IMR-90 (cell line): ENCODE results near the gene BCL2L11. TPM values are rescaled to one million over a fixed set of nuclear protein-coding genes. Genes with fewer than 3 reads are reported as not detected.
A peak's percentile ranks its signal among the peaks of the same experiment; 100 is the strongest.

Source experiments
- ATAC-seq: fragments of 200-7000 bp; cut with Tn5 transposase; 2 replicates; pipeline ENCODE4 v1.9.1; 2020; ENCODE audit warnings: low read depth, mild to moderate bottlenecking, moderate library complexity
- BruUV-seq: library from RNA; stranded (reverse); fragments of 400-500 nt; replicated peaks from 2 replicates; lab custom pipeline; 2021; lab: Mats Ljungman, UMichigan
- CTCF ChIA-PET: fragments of 300-600 bp; formaldehyde crosslinking; extraction: SDS; loops from one replicate; lab custom pipeline; 2021; ENCODE audit warnings: antibody characterized with exemption; lab: Yijun Ruan, JAX
- POLR2A ChIA-PET: fragments of 300-600 bp; sonication (Branson Sonifier 250); formaldehyde crosslinking; loops from one replicate; lab custom pipeline; 2022; ENCODE audit warnings: antibody characterized with exemption; ENCODE audit not compliant: unreplicated experiment; lab: Charles Lee
- DNase-seq: peaks from one replicate; pipeline ENCODE4 v3.0.0; 2013
- H2AFZ ChIP-seq: replicated peaks from 2 replicates; pipeline ENCODE3; 2013; ENCODE audit warnings: low read length, mild to moderate bottlenecking; ENCODE audit not compliant: poor library complexity
- H2AK5ac ChIP-seq: 2 replicates; pipeline ENCODE4 v1.6.1; 2013; ENCODE audit warnings: low read depth, low read length, inconsistent platforms
- H2AK9ac ChIP-seq: replicated peaks from 2 replicates; pipeline ENCODE3; 2013; ENCODE audit warnings: mild to moderate bottlenecking, low read depth, low read length, moderate library complexity; ENCODE audit not compliant: poor library complexity
- H2BK120ac ChIP-seq: 2 replicates; pipeline ENCODE4 v1.6.1; 2013; ENCODE audit warnings: low read depth, low read length, inconsistent platforms
- H2BK15ac ChIP-seq: 3 replicates; pipeline ENCODE4 v1.6.1; 2013; ENCODE audit warnings: low read depth, low read length, inconsistent platforms
- H2BK20ac ChIP-seq: 2 replicates; pipeline ENCODE4 v1.6.1; 2013; ENCODE audit warnings: low read depth, mild to moderate bottlenecking, inconsistent platforms, low read length, moderate library complexity
- H2BK5ac ChIP-seq: 2 replicates; pipeline ENCODE4 v1.6.1; 2013; ENCODE audit warnings: mild to moderate bottlenecking, low read depth, low read length, inconsistent platforms; ENCODE audit not compliant: poor library complexity, severe bottlenecking
- H3K14ac ChIP-seq: replicated peaks from 2 replicates; pipeline ENCODE4 v1.6.1; 2013; ENCODE audit warnings: low read depth, low read length, inconsistent platforms
- H3K18ac ChIP-seq: 2 replicates; pipeline ENCODE4 v1.6.1; 2013; ENCODE audit warnings: low read depth, low read length, control low read depth
- H3K23ac ChIP-seq: 2 replicates; pipeline ENCODE4 v1.6.1; 2013; ENCODE audit warnings: low read depth, low read length, inconsistent platforms
- H3K27ac ChIP-seq: 2 replicates; pipeline ENCODE4 v1.5.1; 2013; ENCODE audit warnings: mild to moderate bottlenecking, control low read depth, low read length; ENCODE audit not compliant: insufficient read depth
- H3K27me3 ChIP-seq: 2 replicates; pipeline ENCODE4 v1.6.1; 2013; ENCODE audit warnings: low read length; ENCODE audit not compliant: control insufficient read depth, insufficient read depth
- H3K36me3 ChIP-seq: 2 replicates; pipeline ENCODE4 v1.6.1; 2013; ENCODE audit warnings: low read length, mixed read lengths; ENCODE audit not compliant: control insufficient read depth, insufficient read depth
- H3K4ac ChIP-seq: 2 replicates; pipeline ENCODE4 v1.6.1; 2013; ENCODE audit warnings: low read depth, low read length, inconsistent platforms
- H3K4me1 ChIP-seq: 2 replicates; pipeline ENCODE4 v1.6.1; 2013; ENCODE audit warnings: low read length, mixed read lengths; ENCODE audit not compliant: control insufficient read depth, insufficient read depth
- H3K4me2 ChIP-seq: 2 replicates; pipeline ENCODE4 v1.6.1; 2013; ENCODE audit warnings: low read depth, mild to moderate bottlenecking, control low read depth, low read length, moderate library complexity
- H3K4me3 ChIP-seq: 2 replicates; pipeline ENCODE4 v1.5.1; 2013; ENCODE audit warnings: low read depth, mild to moderate bottlenecking, control low read depth, low read length, moderate library complexity; ENCODE audit not compliant: insufficient read depth
- H3K56ac ChIP-seq: 2 replicates; pipeline ENCODE4 v1.6.1; 2013; ENCODE audit warnings: low read length, inconsistent platforms; ENCODE audit not compliant: insufficient read depth; ENCODE audit errors: extremely low read depth
- H3K79me1 ChIP-seq, 2 experiments: 2 replicates each; pipeline ENCODE4 v1.6.1; 2013; ENCODE audit warnings: low read length in 2 of 2, inconsistent platforms in 1 of 2, low read depth in 1 of 2
- H3K9ac ChIP-seq: 2 replicates; pipeline ENCODE4 v1.6.1; 2013; ENCODE audit warnings: low read depth, low read length, control low read depth
- H3K9me1 ChIP-seq: 2 replicates; pipeline ENCODE4 v1.6.1; 2013; ENCODE audit warnings: low read length, inconsistent platforms; ENCODE audit not compliant: insufficient read depth
- H3K9me3 ChIP-seq: 2 replicates; pipeline ENCODE4 v1.6.1; 2013; ENCODE audit warnings: low read length; ENCODE audit not compliant: control insufficient read depth, insufficient read depth
- H4K20me1 ChIP-seq: 2 replicates; pipeline ENCODE4 v1.6.1; 2013; ENCODE audit warnings: low read length, inconsistent platforms; ENCODE audit not compliant: insufficient read depth
- H4K5ac ChIP-seq: 2 replicates; pipeline ENCODE4 v1.6.1; 2013; ENCODE audit warnings: mild to moderate bottlenecking, low read depth, low read length, control low read depth
- H4K8ac ChIP-seq, 2 experiments: 2 replicates each; pipeline ENCODE4 v1.6.1; 2013; ENCODE audit warnings: low read depth in 2 of 2, low read length in 2 of 2, control low read depth in 1 of 2, inconsistent platforms in 1 of 2
- H4K91ac ChIP-seq: 2 replicates; pipeline ENCODE4 v1.6.1; 2013; ENCODE audit warnings: low read depth, low read length, inconsistent platforms; ENCODE audit not compliant: insufficient read depth
- CTCF ChIP-seq: conservative IDR thresholded peaks from 2 replicates; pipeline ENCODE4 v1.5.1; 2012; ENCODE audit warnings: mild to moderate bottlenecking, low read depth, low read length, improper control_type of control experiment
- FOS ChIP-seq: fragments of 150-350 bp; IDR thresholded peaks from 2 replicates; pipeline ENCODE4 v1.6.1; 2016; ENCODE audit warnings: low read depth, low read length
- MAFK ChIP-seq: IDR thresholded peaks from 2 replicates; pipeline ENCODE4 v1.6.1; 2012; ENCODE audit warnings: low read depth, low read length, improper control_type of control experiment
- SMC3 ChIP-seq: fragments of 150-350 bp; IDR thresholded peaks from 2 replicates; pipeline ENCODE4 v1.6.1; 2016; ENCODE audit warnings: low read depth, mild to moderate bottlenecking, antibody characterized with exemption, low read length, moderate library complexity
- USF2 ChIP-seq: fragments of 150-350 bp; IDR thresholded peaks from 2 replicates; pipeline ENCODE4 v1.6.1; 2017; ENCODE audit warnings: mild to moderate bottlenecking, antibody characterized with exemption, low read length, low read depth
- WGBS, 2 experiments: methylation state at CpG; one replicate each; pipeline versions ENCODE4 v1.1.5 to v1.1.7; 2013; ENCODE audit warnings: missing lambda C conversion rate in 2 of 2; ENCODE audit not compliant: insufficient read length in 1 of 2; ENCODE audit errors: extremely low coverage in 2 of 2; 5-methylcytosine and 5-hydroxymethylcytosine counted together
- dilution Hi-C: fragments of 300-500 bp; cut with HindIII; formaldehyde crosslinking; loops from one replicate; pipeline ENCODE4 v1.14.3; 2018; ENCODE audit warnings: low sequenced_read_pairs; ENCODE audit not compliant: unreplicated experiment
- in situ Hi-C: fragments of 300-500 bp; cut with MboI; formaldehyde crosslinking; loops from 3 replicates; pipeline ENCODE4 v1.14.3; 2019; ENCODE audit warnings: low sequenced_read_pairs, inconsistent platforms, mixed read lengths
- intact Hi-C: fragments of 100-400 bp; cut with micrococcal nuclease; formaldehyde crosslinking; loops from 2 replicates; pipeline ENCODE4 v1.10.0; 2022
- polyA plus RNA-seq, 3 experiments: library from polyadenylated mRNA; depleted of rRNA; stranded (reverse); fragments of >200 nt; gene quantifications; 2 replicates each; pipeline ENCODE4 v1.2.3, GENCODE V29; 2012; ENCODE audit warnings: low replicate concordance in 1 of 3
- total RNA-seq: library from RNA; depleted of rRNA; stranded (reverse); fragments of >200 nt; gene quantifications from 2 replicates; pipeline ENCODE4 v1.2.3, GENCODE V29; 2012

Gene BCL2L11
- total and polyA plus RNA-seq, 2 of the 4 experiments (the other 2 are of a cell fraction): 1.1 to 1.7 TPM

- Histone ChIP-seq H3K9me1 (no peaks in the 10 kb centered on the region), H3K79me1 (no peaks in the 10 kb centered on the region), H3K4me1 (peaks cover 2% of the 10 kb centered on the region; the same call in 1 of the 2 replicates), H3K27me3 (peaks cover 48% of the 10 kb centered on the region), H3K4ac (no peak overlapping the region), H2BK15ac (no peak overlapping the region), H3K4me3 (no peak overlapping the region), H2BK120ac (no peak overlapping the region), H3K18ac (no peak overlapping the region), H3K36me3 (no peaks in the 10 kb centered on the region), H3K4me2 (no peak overlapping the region), H2BK20ac (no peak overlapping the region), H4K91ac (no peak overlapping the region), H2AFZ (no peak overlapping the region), H3K9me3 (no peaks in the 10 kb centered on the region; the same call in 1 of the 2 replicates), H3K27ac (no peak overlapping the region), H4K5ac (no peak overlapping the region), H2AK5ac (no peak overlapping the region), H3K14ac (no peak overlapping the region), H4K20me1 (peaks cover 9% of the 10 kb centered on the region; the same call in 1 of the 2 replicates), H2BK5ac (no peak overlapping the region), H3K56ac (no peak overlapping the region), H3K9ac (no peak overlapping the region), H2AK9ac (no peak overlapping the region), H4K8ac (no peak overlapping the region), H3K23ac (no peak overlapping the region)
- intact Hi-C loops (no loop called here), in situ Hi-C loops (loop anchor here (10.0 kb wide), 1 partner anchor 561 kb away; no protein-coding TSS in a partner anchor), dilution Hi-C loops (no loop called here)
- no CpG with 5 or more reads among the region's 1 CpG for WGBS, 2 experiments
- DNase-seq: no peak
- ChIA-PET POLR2A (no interaction called here), CTCF (no interaction called here)
- ATAC-seq: no peak
- BruUV-seq: no TSS peak
- peak; percentile 57 for TF ChIP-seq MAFK
- TF ChIP-seq SMC3: no peak
- no peak for TF ChIP-seq USF2
- no peak for TF ChIP-seq CTCF
- TF ChIP-seq FOS: no peak
Measured at GRCh38 chr2:111113838-111114237, 6.9 kb upstream of the BCL2L11 start.
